Colonic mucosa (tissue), 4 donors: ENCODE data around the gene MLANA. TPM values are rescaled to one million over a fixed set of nuclear protein-coding genes. Genes with fewer than 3 reads are reported as not detected.

Experiments used
- DNase-seq: peaks from one replicate; pipeline ENCODE4 v3.0.0-alpha.2; 2020
- H3K27ac ChIP-seq: fragments of 200-600 bp; one replicate; pipeline ENCODE4 v1.8.0; 2021
- H3K27me3 ChIP-seq: fragments of 200-600 bp; one replicate; pipeline ENCODE4 v1.8.0; 2021
- H3K36me3 ChIP-seq: fragments of 200-600 bp; one replicate; pipeline ENCODE4 v1.8.0; 2021
- H3K4me1 ChIP-seq: fragments of 200-600 bp; one replicate; pipeline ENCODE4 v1.8.0; 2021; ENCODE audit warnings: mild to moderate bottlenecking
- H3K4me3 ChIP-seq: fragments of 200-600 bp; one replicate; pipeline ENCODE4 v1.8.0; 2021
- H3K9ac ChIP-seq, 2 donors: one replicate each; pipeline ENCODE4 v1.7.0; 2013; ENCODE audit warnings: control low read depth in 2 of 2, low read depth in 2 of 2, low read length in 2 of 2
- H3K9me3 ChIP-seq: fragments of 200-600 bp; one replicate; pipeline ENCODE4 v1.8.0; 2021
- CTCF ChIP-seq: fragments of 200-600 bp; IDR thresholded peaks from one replicate; pipeline ENCODE4 v1.8.0; 2022; ENCODE audit warnings: antibody characterized with exemption, mild to moderate bottlenecking
- intact Hi-C: fragments of 100-400 bp; cut with DNase I; formaldehyde crosslinking; loops from one replicate; pipeline ENCODE4 v1.14.1; 2022
- total RNA-seq, 2 donors: library from RNA; stranded (reverse); fragmentation: NEBNext Ultra II Directional in 1 of 2; extraction: Animal tissue kit (Norgen Biotek cat#: 25700) in 1 of 2; gene quantifications; one replicate each; pipeline ENCODE4 v1.2.1, GENCODE V29; 2021
- donor health status: healthy.
- donor health status: DM: no; HTN: no; CAD: no.
- donor health status: DM: no; HTN: no; CAD: no.

Gene MLANA
- total RNA-seq, 2 donors from 2014 or later, result not detected

GRCh38 chr9:5846096-5846495 is 44.6 kb upstream of the MLANA start:
- no peak for TF ChIP-seq CTCF
- Histone ChIP-seq H3K4me3 (no peak overlapping the region), H3K36me3 (no peaks in the 10 kb centered on the region), H3K27me3 (no peaks in the 10 kb centered on the region), H3K27ac (no peak overlapping the region), H3K4me1 (peaks cover 5% of the 10 kb centered on the region), H3K9ac (no peak overlapping the region), H3K9me3 (no peaks in the 10 kb centered on the region)
- intact Hi-C loops, result no loop called here
- no peak for DNase-seq

- no peak for TF ChIP-seq CTCF
- Histone ChIP-seq H3K4me1 (peaks cover 5% of the 10 kb centered on the region), H3K9me3 (no peaks in the 10 kb centered on the region), H3K27me3 (no peaks in the 10 kb centered on the region), H3K27ac (no peak overlapping the region), H3K36me3 (no peaks in the 10 kb centered on the region), H3K4me3 (no peak overlapping the region), H3K9ac (no peak overlapping the region)
- intact Hi-C loops, result no loop called here
- no peak for DNase-seq
These were observed 44.2 kb upstream of the MLANA start for GRCh38 chr9:5846501-5846921.

- Histone ChIP-seq H3K9me3 (no peaks in the 10 kb centered on the region), H3K4me1 (peaks cover 4% of the 10 kb centered on the region), H3K4me3 (no peak overlapping the region), H3K27ac (no peak overlapping the region), H3K36me3 (no peaks in the 10 kb centered on the region), H3K27me3 (no peaks in the 10 kb centered on the region), H3K9ac (no peak overlapping the region)
- intact Hi-C loops, result no loop called here
- no peak for TF ChIP-seq CTCF
- no peak for DNase-seq
These were observed 42.3 kb upstream of the MLANA start for GRCh38 chr9:5848372-5848882.

- no peak for TF ChIP-seq CTCF
- no peak for DNase-seq
- no peaks in the 10 kb centered on the region for H3K4me1 ChIP-seq
- H3K9me3 ChIP-seq, result no peaks in the 10 kb centered on the region
- no peak overlapping the region for H3K27ac ChIP-seq
- no peak overlapping the region for H3K9ac ChIP-seq
- H3K4me3 ChIP-seq, result no peak overlapping the region
- H3K36me3 ChIP-seq, result no peaks in the 10 kb centered on the region
- H3K27me3 ChIP-seq, result no peaks in the 10 kb centered on the region
- intact Hi-C loops, result no loop called here
These were observed 40.0 kb upstream of the MLANA start for GRCh38 chr9:5850724-5851122.

- Histone ChIP-seq H3K9me3 (no peaks in the 10 kb centered on the region), H3K27me3 (no peaks in the 10 kb centered on the region), H3K4me3 (no peak overlapping the region), H3K27ac (no peak overlapping the region), H3K4me1 (no peaks in the 10 kb centered on the region), H3K9ac (no peak overlapping the region), H3K36me3 (no peaks in the 10 kb centered on the region)
- DNase-seq, result peak; percentile 40
- intact Hi-C loops, result no loop called here
- no peak for TF ChIP-seq CTCF
These were observed 39.2 kb upstream of the MLANA start for GRCh38 chr9:5851445-5851844.
